IMR-90 (cell line): ENCODE results near the gene RHBDF2. TPM values are rescaled to one million over a fixed set of nuclear protein-coding genes. Genes with fewer than 3 reads are reported as not detected.

Source experiments
- ATAC-seq: fragments of 200-7000 bp; cut with Tn5 transposase; 2 replicates; pipeline ENCODE4 v1.9.1; 2020; ENCODE audit warnings: low read depth, mild to moderate bottlenecking, moderate library complexity
- BruUV-seq: library from RNA; stranded (reverse); fragments of 400-500 nt; replicated peaks from 2 replicates; lab custom pipeline; 2021; lab: Mats Ljungman, UMichigan
- CTCF ChIA-PET: fragments of 300-600 bp; formaldehyde crosslinking; extraction: SDS; loops from one replicate; lab custom pipeline; 2021; ENCODE audit warnings: antibody characterized with exemption; lab: Yijun Ruan, JAX
- POLR2A ChIA-PET: fragments of 300-600 bp; sonication (Branson Sonifier 250); formaldehyde crosslinking; loops from one replicate; lab custom pipeline; 2022; ENCODE audit warnings: antibody characterized with exemption; ENCODE audit not compliant: unreplicated experiment; lab: Charles Lee
- DNase-seq: peaks from one replicate; pipeline ENCODE4 v3.0.0; 2013
- H2AFZ ChIP-seq: replicated peaks from 2 replicates; pipeline ENCODE3; 2013; ENCODE audit warnings: low read length, mild to moderate bottlenecking; ENCODE audit not compliant: poor library complexity
- H2AK5ac ChIP-seq: 2 replicates; pipeline ENCODE4 v1.6.1; 2013; ENCODE audit warnings: low read depth, low read length, inconsistent platforms
- H2AK9ac ChIP-seq: replicated peaks from 2 replicates; pipeline ENCODE3; 2013; ENCODE audit warnings: mild to moderate bottlenecking, low read depth, low read length, moderate library complexity; ENCODE audit not compliant: poor library complexity
- H2BK120ac ChIP-seq: 2 replicates; pipeline ENCODE4 v1.6.1; 2013; ENCODE audit warnings: low read depth, low read length, inconsistent platforms
- H2BK15ac ChIP-seq: 3 replicates; pipeline ENCODE4 v1.6.1; 2013; ENCODE audit warnings: low read depth, low read length, inconsistent platforms
- H2BK20ac ChIP-seq: 2 replicates; pipeline ENCODE4 v1.6.1; 2013; ENCODE audit warnings: low read depth, mild to moderate bottlenecking, inconsistent platforms, low read length, moderate library complexity
- H2BK5ac ChIP-seq: 2 replicates; pipeline ENCODE4 v1.6.1; 2013; ENCODE audit warnings: mild to moderate bottlenecking, low read depth, low read length, inconsistent platforms; ENCODE audit not compliant: poor library complexity, severe bottlenecking
- H3K14ac ChIP-seq: replicated peaks from 2 replicates; pipeline ENCODE4 v1.6.1; 2013; ENCODE audit warnings: low read depth, low read length, inconsistent platforms
- H3K18ac ChIP-seq: 2 replicates; pipeline ENCODE4 v1.6.1; 2013; ENCODE audit warnings: low read depth, low read length, control low read depth
- H3K23ac ChIP-seq: 2 replicates; pipeline ENCODE4 v1.6.1; 2013; ENCODE audit warnings: low read depth, low read length, inconsistent platforms
- H3K27ac ChIP-seq: 2 replicates; pipeline ENCODE4 v1.5.1; 2013; ENCODE audit warnings: mild to moderate bottlenecking, control low read depth, low read length; ENCODE audit not compliant: insufficient read depth
- H3K27me3 ChIP-seq: 2 replicates; pipeline ENCODE4 v1.6.1; 2013; ENCODE audit warnings: low read length; ENCODE audit not compliant: control insufficient read depth, insufficient read depth
- H3K36me3 ChIP-seq: 2 replicates; pipeline ENCODE4 v1.6.1; 2013; ENCODE audit warnings: low read length, mixed read lengths; ENCODE audit not compliant: control insufficient read depth, insufficient read depth
- H3K4ac ChIP-seq: 2 replicates; pipeline ENCODE4 v1.6.1; 2013; ENCODE audit warnings: low read depth, low read length, inconsistent platforms
- H3K4me1 ChIP-seq: 2 replicates; pipeline ENCODE4 v1.6.1; 2013; ENCODE audit warnings: low read length, mixed read lengths; ENCODE audit not compliant: control insufficient read depth, insufficient read depth
- H3K4me2 ChIP-seq: 2 replicates; pipeline ENCODE4 v1.6.1; 2013; ENCODE audit warnings: low read depth, mild to moderate bottlenecking, control low read depth, low read length, moderate library complexity
- H3K4me3 ChIP-seq: 2 replicates; pipeline ENCODE4 v1.5.1; 2013; ENCODE audit warnings: low read depth, mild to moderate bottlenecking, control low read depth, low read length, moderate library complexity; ENCODE audit not compliant: insufficient read depth
- H3K56ac ChIP-seq: 2 replicates; pipeline ENCODE4 v1.6.1; 2013; ENCODE audit warnings: low read length, inconsistent platforms; ENCODE audit not compliant: insufficient read depth; ENCODE audit errors: extremely low read depth
- H3K79me1 ChIP-seq, 2 experiments: 2 replicates each; pipeline ENCODE4 v1.6.1; 2013; ENCODE audit warnings: low read length in 2 of 2, inconsistent platforms in 1 of 2, low read depth in 1 of 2
- H3K9ac ChIP-seq: 2 replicates; pipeline ENCODE4 v1.6.1; 2013; ENCODE audit warnings: low read depth, low read length, control low read depth
- H3K9me1 ChIP-seq: 2 replicates; pipeline ENCODE4 v1.6.1; 2013; ENCODE audit warnings: low read length, inconsistent platforms; ENCODE audit not compliant: insufficient read depth
- H3K9me3 ChIP-seq: 2 replicates; pipeline ENCODE4 v1.6.1; 2013; ENCODE audit warnings: low read length; ENCODE audit not compliant: control insufficient read depth, insufficient read depth
- H4K20me1 ChIP-seq: 2 replicates; pipeline ENCODE4 v1.6.1; 2013; ENCODE audit warnings: low read length, inconsistent platforms; ENCODE audit not compliant: insufficient read depth
- H4K5ac ChIP-seq: 2 replicates; pipeline ENCODE4 v1.6.1; 2013; ENCODE audit warnings: mild to moderate bottlenecking, low read depth, low read length, control low read depth
- H4K8ac ChIP-seq, 2 experiments: 2 replicates each; pipeline ENCODE4 v1.6.1; 2013; ENCODE audit warnings: low read depth in 2 of 2, low read length in 2 of 2, control low read depth in 1 of 2, inconsistent platforms in 1 of 2
- H4K91ac ChIP-seq: 2 replicates; pipeline ENCODE4 v1.6.1; 2013; ENCODE audit warnings: low read depth, low read length, inconsistent platforms; ENCODE audit not compliant: insufficient read depth
- BHLHE40 ChIP-seq: fragments of 150-350 bp; IDR thresholded peaks from 2 replicates; pipeline ENCODE4 v1.6.1; 2016; ENCODE audit warnings: mild to moderate bottlenecking, low read depth, low read length
- CEBPB ChIP-seq: IDR thresholded peaks from 2 replicates; pipeline ENCODE4 v1.6.1; 2012; ENCODE audit warnings: low read depth, low read length, improper control_type of control experiment
- CTCF ChIP-seq: conservative IDR thresholded peaks from 2 replicates; pipeline ENCODE4 v1.5.1; 2012; ENCODE audit warnings: mild to moderate bottlenecking, low read depth, low read length, improper control_type of control experiment
- ELK1 ChIP-seq: fragments of 150-350 bp; IDR thresholded peaks from 2 replicates; pipeline ENCODE4 v1.6.1; 2016; ENCODE audit warnings: low read depth, mild to moderate bottlenecking, low read length, moderate library complexity, borderline replicate concordance
- FOS ChIP-seq: fragments of 150-350 bp; IDR thresholded peaks from 2 replicates; pipeline ENCODE4 v1.6.1; 2016; ENCODE audit warnings: low read depth, low read length
- MAZ ChIP-seq: IDR thresholded peaks from 2 replicates; pipeline ENCODE4 v1.6.1; 2012; ENCODE audit warnings: low read depth, mild to moderate bottlenecking, low read length, improper control_type of control experiment, moderate library complexity, borderline replicate concordance
- NFE2L2 ChIP-seq: fragments of 150-350 bp; IDR thresholded peaks from 2 replicates; pipeline ENCODE4 v1.6.1; 2016; ENCODE audit warnings: low read depth, mild to moderate bottlenecking, low read length
- POLR2A ChIP-seq: IDR thresholded peaks from 2 replicates; pipeline ENCODE4 v1.6.1; 2012; ENCODE audit warnings: mild to moderate bottlenecking, low read depth, low read length
- RFX5 ChIP-seq: IDR thresholded peaks from 2 replicates; pipeline ENCODE4 v1.8.0; 2012; ENCODE audit warnings: low read depth, mild to moderate bottlenecking, low read length, moderate library complexity
- SMC3 ChIP-seq: fragments of 150-350 bp; IDR thresholded peaks from 2 replicates; pipeline ENCODE4 v1.6.1; 2016; ENCODE audit warnings: low read depth, mild to moderate bottlenecking, antibody characterized with exemption, low read length, moderate library complexity
- WGBS, 2 experiments: methylation state at CpG; one replicate each; pipeline versions ENCODE4 v1.1.5 to v1.1.7; 2013; ENCODE audit warnings: missing lambda C conversion rate in 2 of 2; ENCODE audit not compliant: insufficient read length in 1 of 2; ENCODE audit errors: extremely low coverage in 2 of 2; 5-methylcytosine and 5-hydroxymethylcytosine counted together
- dilution Hi-C: fragments of 300-500 bp; cut with HindIII; formaldehyde crosslinking; loops from one replicate; pipeline ENCODE4 v1.14.3; 2018; ENCODE audit warnings: low sequenced_read_pairs; ENCODE audit not compliant: unreplicated experiment
- in situ Hi-C: fragments of 300-500 bp; cut with MboI; formaldehyde crosslinking; loops from 3 replicates; pipeline ENCODE4 v1.14.3; 2019; ENCODE audit warnings: low sequenced_read_pairs, inconsistent platforms, mixed read lengths
- intact Hi-C: fragments of 100-400 bp; cut with micrococcal nuclease; formaldehyde crosslinking; loops from 2 replicates; pipeline ENCODE4 v1.10.0; 2022
- polyA plus RNA-seq, 3 experiments: library from polyadenylated mRNA; depleted of rRNA; stranded (reverse); fragments of >200 nt; gene quantifications; 2 replicates each; pipeline ENCODE4 v1.2.3, GENCODE V29; 2012; ENCODE audit warnings: low replicate concordance in 1 of 3
- total RNA-seq: library from RNA; depleted of rRNA; stranded (reverse); fragments of >200 nt; gene quantifications from 2 replicates; pipeline ENCODE4 v1.2.3, GENCODE V29; 2012

RHBDF2 gene
- total and polyA plus RNA-seq, 2 of the 4 experiments (the other 2 are of a cell fraction), result 1.3 to 8.3 TPM

- Histone ChIP-seq H2AK5ac (peak overlapping the region; percentile 20; the same call in 1 of the 2 replicates), H3K9ac (no peak overlapping the region), H3K4me1 (peaks cover 15% of the 10 kb centered on the region), H2AFZ (no peak overlapping the region), H2BK15ac (no peak overlapping the region), H4K20me1 (no peaks in the 10 kb centered on the region), H3K36me3 (no peaks in the 10 kb centered on the region), H3K23ac (no peak overlapping the region), H3K4me3 (no peak overlapping the region), H3K56ac (no peak overlapping the region), H3K4me2 (no peak overlapping the region), H2BK5ac (no peak overlapping the region), H3K9me3 (no peaks in the 10 kb centered on the region), H3K27me3 (no peaks in the 10 kb centered on the region), H3K14ac (no peak overlapping the region), H3K9me1 (no peaks in the 10 kb centered on the region; the same call in 1 of the 2 replicates), H3K18ac (no peak overlapping the region), H2BK20ac (no peak overlapping the region), H4K8ac (no peak overlapping the region), H4K5ac (no peak overlapping the region), H4K91ac (no peak overlapping the region; the same call in 1 of the 2 replicates), H3K4ac (no peak overlapping the region), H2AK9ac (peak overlapping the region; percentile 71), H3K79me1 (peaks cover 0 to 5% of the 10 kb centered on the region in 2 experiments; a peak in 2 of 4 replicates), H3K27ac (no peak overlapping the region), H2BK120ac (no peak overlapping the region)
- TF ChIP-seq BHLHE40 (no peak), NFE2L2 (no peak), MAZ (no peak), CEBPB (no peak), CTCF (no peak), POLR2A (no peak), SMC3 (no peak), RFX5 (no peak), FOS (no peak), ELK1 (no peak)
- ATAC-seq (no peak), DNase-seq (no peak)
- intact Hi-C loops (no loop called here), dilution Hi-C loops (no loop called here), in situ Hi-C loops (no loop called here)
- no TSS peak for BruUV-seq
- 82% methylated on average over 6 of the region's 17 CpGs; no CpG with 5 or more reads in 1 of the 2 experiments for WGBS, 2 experiments
- ChIA-PET POLR2A (no interaction called here), CTCF (no interaction called here)
Measured at GRCh38 chr17:76491271-76492122, 9.7 kb downstream of the RHBDF2 start.
